K562 (cell line): ENCODE data around the gene DOP1B. TPM values are rescaled to one million over a fixed set of nuclear protein-coding genes. Genes with fewer than 3 reads are reported as not detected.

Source experiments
- ATF7 ChIP-seq: fragments of 450-650 bp; IDR thresholded peaks from 2 replicates; pipeline ENCODE4 v1.7.1; 2014; ENCODE audit warnings: mild to moderate bottlenecking, moderate library complexity
- C11orf30 ChIP-seq: fragments of 450-650 bp; IDR thresholded peaks from 2 replicates; pipeline ENCODE4 v1.6.1; 2016; ENCODE audit warnings: low read depth, mild to moderate bottlenecking
- DDX20 ChIP-seq: fragments of 450-650 bp; IDR thresholded peaks from 2 replicates; pipeline ENCODE4 v1.6.1; 2016; ENCODE audit warnings: missing genetic modification characterization, low read depth, mild to moderate bottlenecking, missing compliant biosample characterization, moderate library complexity
- FOS ChIP-seq: IDR thresholded peaks from 3 replicates; pipeline ENCODE4 v1.6.1; 2011; ENCODE audit not compliant: insufficient read length; ENCODE audit errors: extremely low read depth
- MEIS2 ChIP-seq: fragments of 450-650 bp; IDR thresholded peaks from 2 replicates; pipeline ENCODE4 v1.6.1; 2014; ENCODE audit warnings: mild to moderate bottlenecking; ENCODE audit not compliant: partially characterized antibody
- NFE2L1 ChIP-seq: fragments of 450-650 bp; IDR thresholded peaks from 2 replicates; pipeline ENCODE4 v1.6.1; 2016; ENCODE audit warnings: missing genetic modification characterization, low read depth, mild to moderate bottlenecking, missing compliant biosample characterization, moderate library complexity, borderline replicate concordance
- NFIC ChIP-seq: fragments of 450-650 bp; IDR thresholded peaks from 2 replicates; pipeline ENCODE4 v1.6.1; 2017; ENCODE audit warnings: mild to moderate bottlenecking, inconsistent platforms
- NONO ChIP-seq, 2 experiments: fragments of 200-400 bp in 1 of 2; fragments of 450-650 bp in 1 of 2; formaldehyde crosslinking in 1 of 2; IDR thresholded peaks; 2 replicates each; pipeline ENCODE4 v1.6.1; 2017; ENCODE audit warnings: low read depth in 2 of 2, mild to moderate bottlenecking in 2 of 2, moderate library complexity in 2 of 2, low read length in 1 of 2
- NRF1 ChIP-seq, 2 experiments: fragments of 450-650 bp; IDR thresholded peaks in 1 of 2; conservative IDR thresholded peaks in 1 of 2; 2 replicates each; pipeline ENCODE4 v1.6.1; 2014; ENCODE audit warnings: mild to moderate bottlenecking in 2 of 2
- SRSF1 ChIP-seq: fragments of 200-400 bp; formaldehyde crosslinking; IDR thresholded peaks from 2 replicates; pipeline ENCODE4 v1.6.1; 2017; ENCODE audit warnings: mild to moderate bottlenecking, low read depth, low read length, moderate library complexity
- WHSC1 ChIP-seq: IDR thresholded peaks from one replicate; pipeline ENCODE4 v1.6.1; 2012; ENCODE audit warnings: low read length, control low read depth, inconsistent platforms
- ZBTB17 ChIP-seq: fragments of 450-650 bp; formaldehyde crosslinking; IDR thresholded peaks from 2 replicates; pipeline ENCODE4 v1.4.0; 2020; ENCODE audit warnings: mild to moderate bottlenecking
- ZNF395 ChIP-seq: fragments of 200-800 bp; sonication (Bioruptor generic); IDR thresholded peaks from 2 replicates; pipeline ENCODE4 v1.6.1; 2017; ENCODE audit warnings: missing genetic modification characterization, missing compliant biosample characterization
- polyA plus RNA-seq, 8 experiments: library from polyadenylated mRNA; depleted of rRNA in 4 of 8; stranded (reverse) in 5 of 8; unstranded in 3 of 8; fragments of >200 nt; fragmentation: Nextera tagmentation in 2 of 8; fragmentation: Illumina TruSeq in 1 of 8; extraction: Ambion mirVana in 2 of 8; extraction: Trizol in 1 of 8; gene quantifications; 2 replicates each; pipeline versions ENCODE4 v1.2.1 to v1.2.3, GENCODE V29; 2011 to 2014; ENCODE audit warnings: inconsistent platforms in 1 of 8, missing spikeins in 1 of 8
- total RNA-seq, 7 experiments: library from RNA; depleted of rRNA in 6 of 7; stranded (reverse); fragments of >200 nt in 6 of 7; fragmentation: Illumina TruSeq in 2 of 7; extraction: Trizol in 2 of 7; gene quantifications; 2 replicates each; pipeline versions ENCODE4 v1.2.1 to v1.2.3, GENCODE V29; 2011 to 2021; ENCODE audit warnings: low replicate concordance in 1 of 7
- TF ChIP-seq, protein P1 (sequence below): fragments of 200-400 bp; formaldehyde crosslinking; IDR thresholded peaks from 2 replicates; pipeline ENCODE4 v1.6.1; 2017; ENCODE audit warnings: mild to moderate bottlenecking, low read depth, low read length, moderate library complexity
- TF ChIP-seq, protein P2 (sequence below): fragments of 250-450 bp; sonication (Bioruptor Pico); IDR thresholded peaks from 2 replicates; pipeline ENCODE4 v1.5.1; 2021; ENCODE audit warnings: mild to moderate bottlenecking
- TF ChIP-seq, protein P3 (sequence below), 2 experiments: fragments of 250-450 bp in 1 of 2; fragments of 450-650 bp in 1 of 2; sonication (Bioruptor Pico) in 1 of 2; IDR thresholded peaks; 2 replicates each; pipeline versions ENCODE4 v1.6.1 to v1.8.0; 2016 to 2021; ENCODE audit warnings: mild to moderate bottlenecking in 2 of 2, moderate library complexity in 2 of 2, missing compliant biosample characterization in 1 of 2, missing genetic modification characterization in 1 of 2
- TF ChIP-seq, protein P4 (sequence below): sonication (generic); formaldehyde crosslinking; IDR thresholded peaks from 2 replicates; pipeline ENCODE4 v1.8.0; 2022; ENCODE audit warnings: mild to moderate bottlenecking, missing genetic modification reagents, borderline replicate concordance

Gene DOP1B
- total and polyA plus RNA-seq, 9 of the 15 experiments (the other 6 are each of a cell fraction or from before 2014, with no cell fraction given) = 0.04 to 2.2 (median 0.68) TPM

DNA sequence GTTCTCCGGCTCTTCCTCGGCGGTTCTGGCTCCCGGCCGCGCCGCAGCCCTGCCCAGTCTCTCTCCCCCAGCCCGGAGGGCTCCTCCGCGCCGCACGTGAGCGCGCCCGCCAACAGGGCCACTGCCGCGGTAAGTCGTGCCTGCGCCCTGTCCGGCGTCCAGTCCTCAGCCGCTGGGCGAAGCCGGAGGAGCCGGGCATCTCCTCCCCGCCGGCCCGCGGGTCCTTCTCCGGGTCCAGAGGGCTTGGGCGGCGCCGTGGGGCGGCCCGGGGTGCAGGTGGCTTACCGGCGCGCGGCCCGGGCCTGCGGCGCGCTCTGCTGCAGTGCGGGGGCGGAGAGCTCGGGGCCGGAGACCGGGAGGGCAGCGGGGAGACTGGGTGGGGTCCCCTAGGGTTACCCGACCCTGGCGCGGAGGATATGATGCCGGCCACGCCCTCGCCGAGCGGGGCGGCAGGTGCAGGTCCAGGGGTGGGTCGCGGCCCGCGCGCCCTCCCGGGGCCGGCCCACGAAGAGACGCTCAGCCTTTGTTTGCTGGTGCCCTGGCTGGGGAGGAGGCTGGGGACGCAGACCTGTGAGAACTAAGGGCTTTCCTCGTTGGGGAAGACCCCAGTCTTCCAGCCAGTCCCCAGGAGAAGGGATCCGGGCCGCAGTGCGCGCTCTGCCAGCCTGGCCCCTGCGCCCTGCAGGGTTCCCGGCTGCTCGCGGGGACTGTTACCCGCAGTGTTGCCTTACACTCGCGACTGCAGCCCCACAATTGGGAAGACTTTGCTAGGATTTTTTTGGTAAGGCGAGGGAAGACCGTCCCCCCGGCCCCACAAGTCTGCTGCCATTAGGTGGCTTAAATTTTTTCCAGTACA lies at the start of gene DOP1B (continued):
- TF ChIP-seq, protein P1, sequence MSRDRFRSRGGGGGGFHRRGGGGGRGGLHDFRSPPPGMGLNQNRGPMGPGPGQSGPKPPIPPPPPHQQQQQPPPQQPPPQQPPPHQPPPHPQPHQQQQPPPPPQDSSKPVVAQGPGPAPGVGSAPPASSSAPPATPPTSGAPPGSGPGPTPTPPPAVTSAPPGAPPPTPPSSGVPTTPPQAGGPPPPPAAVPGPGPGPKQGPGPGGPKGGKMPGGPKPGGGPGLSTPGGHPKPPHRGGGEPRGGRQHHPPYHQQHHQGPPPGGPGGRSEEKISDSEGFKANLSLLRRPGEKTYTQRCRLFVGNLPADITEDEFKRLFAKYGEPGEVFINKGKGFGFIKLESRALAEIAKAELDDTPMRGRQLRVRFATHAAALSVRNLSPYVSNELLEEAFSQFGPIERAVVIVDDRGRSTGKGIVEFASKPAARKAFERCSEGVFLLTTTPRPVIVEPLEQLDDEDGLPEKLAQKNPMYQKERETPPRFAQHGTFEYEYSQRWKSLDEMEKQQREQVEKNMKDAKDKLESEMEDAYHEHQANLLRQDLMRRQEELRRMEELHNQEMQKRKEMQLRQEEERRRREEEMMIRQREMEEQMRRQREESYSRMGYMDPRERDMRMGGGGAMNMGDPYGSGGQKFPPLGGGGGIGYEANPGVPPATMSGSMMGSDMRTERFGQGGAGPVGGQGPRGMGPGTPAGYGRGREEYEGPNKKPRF = no peak
- TF ChIP-seq NRF1 (conservative IDR thresholded peaks at IDR 0.05 in 1 of 2, IDR thresholded peaks at IDR 0.05 in 1 of 2) (peak in 1 of 2 experiments; percentile 2; a peak in 2 of 4 replicates), NFE2L1 (tag) (no peak), ZNF395 (CRISPR knock-in tag) (no peak), NFIC (no peak; the same call in 1 of the 2 replicates), C11orf30 (no peak), NONO (IDR thresholded peaks at IDR 0.05; ENCODE audit: low read depth in 2 of 2, low read length in 1 of 2) (peak; percentile 47 to 79; a peak in 2 of 4 replicates), FOS (no peak), ZBTB17 (CRISPR knock-in tag) (0 out of 2 replicates have a peak, but pooled peaks have one; percentile 68), DDX20 (tag) (no peak), WHSC1 (no peak), ATF7 (peak; percentile 44; the same call in 1 of the 2 replicates), SRSF1 (no peak), MEIS2 (no peak)
- TF ChIP-seq, protein P2, sequence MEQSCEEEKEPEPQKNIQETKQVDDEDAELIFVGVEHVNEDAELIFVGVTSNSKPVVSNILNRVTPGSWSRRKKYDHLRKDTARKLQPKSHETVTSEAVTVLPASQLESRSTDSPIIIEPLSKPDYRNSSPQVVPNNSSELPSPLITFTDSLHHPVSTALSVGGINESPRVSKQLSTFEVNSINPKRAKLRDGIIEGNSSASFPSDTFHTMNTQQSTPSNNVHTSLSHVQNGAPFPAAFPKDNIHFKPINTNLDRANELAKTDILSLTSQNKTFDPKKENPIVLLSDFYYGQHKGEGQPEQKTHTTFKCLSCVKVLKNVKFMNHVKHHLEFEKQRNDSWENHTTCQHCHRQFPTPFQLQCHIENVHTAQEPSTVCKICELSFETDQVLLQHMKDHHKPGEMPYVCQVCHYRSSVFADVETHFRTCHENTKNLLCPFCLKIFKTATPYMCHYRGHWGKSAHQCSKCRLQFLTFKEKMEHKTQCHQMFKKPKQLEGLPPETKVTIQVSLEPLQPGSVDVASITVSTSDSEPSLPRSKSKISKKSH (CRISPR knock-in tag) = no peak
- TF ChIP-seq, protein P3, sequence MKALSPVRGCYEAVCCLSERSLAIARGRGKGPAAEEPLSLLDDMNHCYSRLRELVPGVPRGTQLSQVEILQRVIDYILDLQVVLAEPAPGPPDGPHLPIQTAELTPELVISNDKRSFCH (CRISPR knock-in tag; IDR thresholded peaks at IDR 0.05) = no peak
- TF ChIP-seq, protein P3 (tag; IDR thresholded peaks at IDR 0.05) = peak; percentile 49; the same call in 1 of the 2 replicates
- TF ChIP-seq, protein P4, sequence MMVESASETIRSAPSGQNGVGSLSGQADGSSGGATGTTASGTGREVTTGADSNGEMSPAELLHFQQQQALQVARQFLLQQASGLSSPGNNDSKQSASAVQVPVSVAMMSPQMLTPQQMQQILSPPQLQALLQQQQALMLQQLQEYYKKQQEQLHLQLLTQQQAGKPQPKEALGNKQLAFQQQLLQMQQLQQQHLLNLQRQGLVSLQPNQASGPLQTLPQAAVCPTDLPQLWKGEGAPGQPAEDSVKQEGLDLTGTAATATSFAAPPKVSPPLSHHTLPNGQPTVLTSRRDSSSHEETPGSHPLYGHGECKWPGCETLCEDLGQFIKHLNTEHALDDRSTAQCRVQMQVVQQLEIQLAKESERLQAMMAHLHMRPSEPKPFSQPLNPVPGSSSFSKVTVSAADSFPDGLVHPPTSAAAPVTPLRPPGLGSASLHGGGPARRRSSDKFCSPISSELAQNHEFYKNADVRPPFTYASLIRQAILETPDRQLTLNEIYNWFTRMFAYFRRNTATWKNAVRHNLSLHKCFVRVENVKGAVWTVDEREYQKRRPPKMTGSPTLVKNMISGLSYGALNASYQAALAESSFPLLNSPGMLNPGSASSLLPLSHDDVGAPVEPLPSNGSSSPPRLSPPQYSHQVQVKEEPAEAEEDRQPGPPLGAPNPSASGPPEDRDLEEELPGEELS (CRISPR knock-in tag) = no peak
